ENCODE measurements around the gene NRIP2. TPM values are rescaled to one million over a fixed set of nuclear protein-coding genes. Genes with fewer than 3 reads are reported as not detected.
"Not testable (repeated sequence)": the region's sequence is repeated elsewhere in the genome, so short reads cannot be mapped to it uniquely, and the experiment has no call there.

Gene NRIP2
- 0.62 TPM for total RNA-seq

GRCh38 chr12:2834581-2835491 lies at the start of gene NRIP2:
TSS of gene NRIP2 (minus strand) at chr12:2835035. CDS start at chr12:2834983, 52 bp downstream.
- DNase-seq: peak; percentile 57

GRCh38 chr12:2879853-2880252 lies 45.0 kb upstream of the NRIP2 start:
- DNase-seq: no peak

- DNase-seq: no peak
Observed at GRCh38 chr12:2877953-2878732, 43.3 kb upstream of the NRIP2 start.

GRCh38 chr12:2877047-2877952 lies 42.5 kb upstream of the NRIP2 start, which contains the start of the genes FOXM1 and RHNO1:
TSS of gene FOXM1 (minus strand) at chr12:2877174. CDS start at chr12:2874478, 2,696 bp downstream.
TSS of gene RHNO1 (plus strand) at chr12:2877223. CDS start at chr12:2885367, 8,144 bp downstream.
- peak; percentile 83 for DNase-seq

DNA sequence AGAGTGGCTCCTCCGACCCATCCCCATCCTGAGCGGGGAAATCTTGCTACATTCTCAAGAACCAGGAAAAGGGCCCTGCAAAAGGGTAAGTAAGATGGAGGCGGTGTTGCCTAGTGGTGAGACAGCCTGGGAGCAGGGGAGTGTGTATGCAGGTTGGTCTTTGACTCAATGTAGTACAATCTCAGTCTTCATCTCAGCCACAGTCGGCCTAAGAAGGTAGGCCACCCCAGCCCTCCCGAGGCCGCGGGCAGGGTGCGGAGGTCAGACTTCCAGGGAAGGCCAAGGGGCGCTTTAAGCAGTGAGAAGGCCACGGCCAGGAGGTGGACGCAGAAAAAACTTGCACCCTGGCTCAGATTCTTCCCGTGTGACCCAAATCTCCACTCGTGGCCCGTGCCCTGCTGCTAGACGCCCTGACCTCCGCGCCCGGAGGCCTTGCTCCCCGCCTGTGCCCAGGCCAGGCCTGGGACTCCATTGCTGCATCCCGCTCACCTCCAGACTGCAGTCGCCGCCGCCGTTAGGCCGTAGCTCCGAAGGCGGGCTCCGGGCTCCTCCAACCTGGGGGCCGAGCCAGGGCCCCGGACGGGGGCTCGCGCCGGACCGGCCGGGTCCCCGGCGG lies 41.7 kb upstream of the NRIP2 start:
- no peak for DNase-seq

DNA sequence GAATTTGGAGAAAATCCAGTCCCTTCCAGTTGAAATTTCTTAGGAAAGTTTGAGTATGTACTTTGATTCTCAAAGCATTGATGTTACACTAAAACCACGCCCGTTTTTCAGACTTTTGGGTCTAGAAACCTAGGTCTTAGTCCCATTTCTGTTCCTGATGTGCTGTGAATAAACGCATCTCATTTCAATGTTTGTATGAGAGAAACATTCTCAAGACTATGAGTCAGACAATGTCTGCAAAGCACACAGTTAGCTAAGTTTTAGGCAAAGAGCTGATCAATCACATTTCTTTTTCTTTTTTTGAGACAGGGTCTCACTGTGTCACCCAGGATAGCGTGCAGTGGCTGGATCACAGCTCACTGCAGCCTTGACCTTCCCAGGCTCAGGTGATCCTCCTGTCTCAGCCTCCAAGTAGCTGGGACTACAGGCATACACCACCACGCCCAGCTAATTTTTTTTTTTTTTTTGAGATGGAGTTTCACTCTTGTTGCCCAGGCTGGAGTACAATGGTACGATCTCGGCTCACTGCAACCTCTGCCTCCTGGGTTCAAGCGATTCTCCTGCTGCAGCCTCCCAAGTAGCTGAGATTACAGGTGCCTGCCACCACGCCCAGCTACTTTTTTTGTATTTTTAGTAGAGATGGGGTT lies 34.3 kb upstream of the NRIP2 start:
- DNase-seq: not testable (repeated sequence)

GRCh38 chr12:2864198-2864597 lies 29.4 kb upstream of the NRIP2 start:
- DNase-seq: no peak

GRCh38 chr12:2863402-2863801 lies 28.6 kb upstream of the NRIP2 start:
- not testable (repeated sequence) for DNase-seq

GRCh38 chr12:2862876-2863275 lies 28.0 kb upstream of the NRIP2 start:
- DNase-seq: no peak

DNA sequence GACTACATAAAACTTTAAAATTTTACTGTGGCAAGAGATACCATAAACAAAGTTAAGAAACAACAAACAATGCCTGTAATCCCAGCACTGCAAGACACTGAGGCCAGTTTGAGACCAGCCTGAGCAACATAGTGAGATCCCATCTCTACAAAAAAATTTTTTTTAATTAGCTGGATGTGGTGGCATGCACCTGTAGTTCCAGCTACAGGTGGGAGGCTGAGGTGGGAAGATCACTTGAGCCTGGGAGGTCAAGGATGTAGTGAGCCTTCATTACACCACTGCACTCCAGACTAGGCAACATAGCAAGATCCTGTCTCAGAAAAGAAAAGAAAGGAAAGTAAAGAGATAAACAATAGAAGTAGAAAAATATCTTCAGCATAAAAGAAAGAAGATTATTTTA lies 25.3 kb upstream of the NRIP2 start:
- DNase-seq: no peak

DNA sequence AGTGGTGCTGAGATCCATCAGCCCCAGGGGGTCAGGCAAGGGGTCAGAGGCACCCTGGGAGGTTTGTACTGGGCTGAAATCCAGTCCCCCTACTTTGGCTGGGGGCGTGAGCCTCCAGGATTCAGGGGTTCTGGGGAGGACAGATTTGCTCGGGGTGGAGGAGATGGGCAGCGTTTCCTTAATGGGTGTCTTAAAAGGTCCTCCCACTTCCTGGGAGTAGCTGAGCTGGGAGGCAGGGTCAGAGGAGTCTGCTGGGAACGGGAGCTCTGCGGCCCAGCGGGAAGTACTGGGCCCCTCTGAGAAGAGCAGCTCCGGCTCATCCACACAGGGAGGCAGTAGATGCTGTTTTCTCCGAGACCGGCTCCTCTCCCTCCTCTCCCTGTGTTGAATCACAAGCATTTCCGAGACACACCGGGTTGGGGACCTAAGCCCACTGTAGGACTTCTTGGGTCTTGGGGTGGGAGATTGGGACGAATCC lies 24.1 kb upstream of the NRIP2 start:
- DNase-seq: no peak

DNA sequence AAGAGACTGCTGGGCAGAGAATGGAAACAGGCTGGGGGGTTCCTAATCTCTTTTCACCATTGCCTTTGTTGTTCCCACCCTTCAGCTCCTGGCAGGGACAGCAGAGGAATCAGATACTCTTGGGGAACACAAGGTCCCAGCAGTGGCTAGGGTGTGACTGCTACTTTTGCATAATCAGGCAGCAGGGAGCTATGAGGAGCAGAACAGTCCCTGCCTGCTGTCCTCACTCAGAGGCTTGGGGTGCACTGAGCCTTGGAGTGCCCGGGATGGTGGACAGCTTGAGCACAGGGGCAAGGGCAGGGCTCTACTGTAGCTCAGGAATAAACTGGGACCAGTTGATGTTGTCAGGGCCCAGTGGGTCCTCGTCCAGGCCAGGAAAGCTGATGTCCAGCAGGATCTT lies 23.5 kb upstream of the NRIP2 start:
- DNase-seq: no peak

GRCh38 chr12:2857576-2857975 lies 22.7 kb upstream of the NRIP2 start:
- DNase-seq: no peak

GRCh38 chr12:2857021-2857431 lies 22.2 kb upstream of the NRIP2 start, which contains the start of gene TEX52:
TSS of gene TEX52 (minus strand) at chr12:2857039. CDS start at chr12:2857026, 13 bp downstream.
- no peak for DNase-seq

- DNase-seq: no peak
Observed at GRCh38 chr12:2856051-2856450, 21.2 kb upstream of the NRIP2 start.

- DNase-seq: no peak
Observed at GRCh38 chr12:2855546-2855945, 20.7 kb upstream of the NRIP2 start.

DNA sequence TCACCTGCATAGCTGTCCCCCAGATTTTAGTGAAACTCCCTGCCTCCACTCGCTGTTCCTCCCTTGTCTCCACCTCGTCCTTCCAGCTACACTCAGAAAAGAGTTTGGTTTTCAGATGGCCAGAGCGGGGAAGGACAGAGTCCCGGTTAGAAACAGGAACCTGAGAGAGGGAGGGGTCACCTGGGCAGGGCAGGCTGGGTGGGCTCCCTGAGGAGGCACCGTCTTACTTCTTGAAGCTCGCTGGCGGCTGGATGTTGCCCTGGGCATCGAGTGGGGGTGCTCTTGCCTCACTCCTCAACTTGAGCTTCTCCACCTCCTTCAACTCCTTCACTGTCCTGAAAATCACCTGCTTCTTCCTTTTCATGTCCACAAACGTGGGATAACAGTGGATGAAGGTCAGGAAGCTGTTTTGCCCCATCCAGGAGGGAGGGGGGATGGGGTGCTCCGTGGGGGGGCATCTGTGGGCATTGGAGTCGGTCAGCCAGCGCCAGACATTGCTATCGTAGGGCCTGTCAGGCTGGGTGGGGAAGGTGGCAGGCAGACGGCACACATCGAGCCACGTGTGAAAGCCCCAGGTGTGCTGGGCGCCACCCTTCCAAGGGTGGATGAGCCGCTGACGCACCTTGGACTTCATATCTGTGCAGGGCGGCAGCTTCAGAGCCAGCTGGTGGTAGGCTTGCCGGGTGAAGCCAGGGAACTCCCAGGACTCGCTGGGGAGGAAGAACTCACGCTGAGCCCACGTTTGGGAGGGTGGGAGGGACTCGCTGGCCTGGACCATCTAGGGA lies 20.0 kb upstream of the NRIP2 start:
- no peak for DNase-seq

DNA sequence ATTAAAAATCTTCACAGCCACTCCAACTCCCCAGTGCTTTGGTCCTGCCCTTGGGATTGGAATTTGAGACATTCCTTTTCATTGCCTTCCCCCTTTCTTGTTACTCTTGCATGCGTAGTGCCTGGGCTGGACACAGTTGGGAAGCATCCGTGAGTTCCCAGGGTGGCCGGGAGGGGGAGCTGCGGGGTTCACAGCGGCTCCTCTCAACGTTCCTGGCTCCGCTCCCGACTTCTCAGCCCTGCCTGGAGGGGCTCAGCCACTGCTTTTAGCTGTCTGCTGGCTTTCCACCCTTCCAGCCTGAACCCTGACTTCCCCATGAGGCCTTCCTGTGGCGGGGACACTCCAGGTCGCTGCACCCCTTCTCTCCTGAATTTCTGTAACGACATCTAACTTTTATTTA lies 18.8 kb upstream of the NRIP2 start:
- peak; percentile 47 for DNase-seq

GRCh38 chr12:2851931-2852330 lies 17.1 kb upstream of the NRIP2 start:
- DNase-seq: no peak

- no peak for DNase-seq
Observed at GRCh38 chr12:2845280-2845679, 10.4 kb upstream of the NRIP2 start.

Data from occipital lobe (tissue), 2 donors.